ENCODE measurements around the gene YIF1A.

DNA sequence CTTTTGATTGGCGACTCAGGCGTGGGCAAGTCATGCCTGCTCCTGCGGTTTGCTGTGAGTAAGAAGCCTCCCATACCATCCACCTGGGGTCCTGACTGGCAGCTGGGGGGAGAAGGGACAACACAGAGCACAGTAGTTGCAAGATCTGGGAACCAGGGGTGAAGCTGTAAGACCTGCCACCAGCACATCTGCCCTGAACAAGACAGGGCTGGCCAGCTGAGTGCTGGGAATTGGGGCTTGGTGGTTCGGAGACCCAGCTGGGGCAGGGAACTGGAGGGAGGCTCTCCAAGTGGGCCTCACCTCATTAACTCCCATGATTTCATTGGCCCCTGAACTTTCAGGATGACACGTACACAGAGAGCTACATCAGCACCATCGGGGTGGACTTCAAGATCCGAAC, 17.1 kb downstream of the YIF1A start:
- TF ChIP-seq ZNF76 (tag by site-specific recombination; IDR thresholded peaks at IDR 0.05; ENCODE audit: borderline replicate concordance, low read depth) (no peak), ZNF548 (tag by site-specific recombination; IDR thresholded peaks at IDR 0.05) (no peak), ZNF830 (tag by site-specific recombination; IDR thresholded peaks at IDR 0.05; ENCODE audit: low read depth) (no peak)
- TF ChIP-seq, protein P1, sequence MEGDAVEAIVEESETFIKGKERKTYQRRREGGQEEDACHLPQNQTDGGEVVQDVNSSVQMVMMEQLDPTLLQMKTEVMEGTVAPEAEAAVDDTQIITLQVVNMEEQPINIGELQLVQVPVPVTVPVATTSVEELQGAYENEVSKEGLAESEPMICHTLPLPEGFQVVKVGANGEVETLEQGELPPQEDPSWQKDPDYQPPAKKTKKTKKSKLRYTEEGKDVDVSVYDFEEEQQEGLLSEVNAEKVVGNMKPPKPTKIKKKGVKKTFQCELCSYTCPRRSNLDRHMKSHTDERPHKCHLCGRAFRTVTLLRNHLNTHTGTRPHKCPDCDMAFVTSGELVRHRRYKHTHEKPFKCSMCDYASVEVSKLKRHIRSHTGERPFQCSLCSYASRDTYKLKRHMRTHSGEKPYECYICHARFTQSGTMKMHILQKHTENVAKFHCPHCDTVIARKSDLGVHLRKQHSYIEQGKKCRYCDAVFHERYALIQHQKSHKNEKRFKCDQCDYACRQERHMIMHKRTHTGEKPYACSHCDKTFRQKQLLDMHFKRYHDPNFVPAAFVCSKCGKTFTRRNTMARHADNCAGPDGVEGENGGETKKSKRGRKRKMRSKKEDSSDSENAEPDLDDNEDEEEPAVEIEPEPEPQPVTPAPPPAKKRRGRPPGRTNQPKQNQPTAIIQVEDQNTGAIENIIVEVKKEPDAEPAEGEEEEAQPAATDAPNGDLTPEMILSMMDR (tag by site-specific recombination; IDR thresholded peaks at IDR 0.05), result no peak

Measured in HEK293 (cell line).